A549 (cell line): ENCODE measurements around the gene EHD2.

Experiments
- FOSL2 ChIP-seq, 2 experiments: fragments of 450-650 bp in 1 of 2; fragments of >200 bp in 1 of 2; sonication (Bioruptor Twin) in 1 of 2; formaldehyde crosslinking; IDR thresholded peaks; 2 replicates each; pipeline versions ENCODE4 v1.5.0 to v1.6.1; 2016 to 2020; ENCODE audit warnings: mild to moderate bottlenecking in 1 of 2, moderate library complexity in 1 of 2
- HOXA7 ChIP-seq: fragments of 250-450 bp; sonication (Bioruptor Pico); IDR thresholded peaks from 2 replicates; pipeline ENCODE4 v1.5.0; 2020; ENCODE audit warnings: mild to moderate bottlenecking, moderate library complexity
- MAZ ChIP-seq: fragments of 150-350 bp; IDR thresholded peaks from 2 replicates; pipeline ENCODE4 v1.6.1; 2014; ENCODE audit warnings: antibody characterized with exemption, low read depth, low read length, borderline replicate concordance
- MYC ChIP-seq: IDR thresholded peaks from 2 replicates; pipeline ENCODE4 v1.6.1; 2012; ENCODE audit warnings: mild to moderate bottlenecking, inconsistent platforms, low read length, improper control_type of control experiment, borderline replicate concordance
- NFE2L2 ChIP-seq: fragments of 150-350 bp; conservative IDR thresholded peaks from 2 replicates; pipeline ENCODE4 v1.6.1; 2014; ENCODE audit warnings: low read length
- POLR2A ChIP-seq: IDR thresholded peaks from 2 replicates; pipeline ENCODE4 v1.6.1; 2012; ENCODE audit warnings: mild to moderate bottlenecking, low read length
- REST ChIP-seq: fragments of 200-600 bp; sonication (generic); IDR thresholded peaks from 2 replicates; pipeline ENCODE4 v1.6.1; 2016; ENCODE audit warnings: antibody characterized with exemption, mild to moderate bottlenecking, moderate library complexity
- SMC3 ChIP-seq: fragments of >200 bp; sonication (Bioruptor Twin); formaldehyde crosslinking; IDR thresholded peaks from 3 replicates; pipeline ENCODE4 v1.6.1; 2018; ENCODE audit warnings: inconsistent platforms
- TF ChIP-seq, protein P1 (sequence below): fragments of >200 bp; sonication (Bioruptor Twin); formaldehyde crosslinking; IDR thresholded peaks from 3 replicates; pipeline ENCODE4 v1.5.1; 2016
- TF ChIP-seq, protein P2 (sequence below): fragments of >200 bp; sonication (Bioruptor Twin); formaldehyde crosslinking; IDR thresholded peaks from 3 replicates; pipeline ENCODE4 v1.6.1; 2016
- TF ChIP-seq, protein P3 (sequence below): fragments of 450-650 bp; IDR thresholded peaks from 2 replicates; pipeline ENCODE4 v1.6.1; 2014; ENCODE audit warnings: antibody characterized with exemption

DNA sequence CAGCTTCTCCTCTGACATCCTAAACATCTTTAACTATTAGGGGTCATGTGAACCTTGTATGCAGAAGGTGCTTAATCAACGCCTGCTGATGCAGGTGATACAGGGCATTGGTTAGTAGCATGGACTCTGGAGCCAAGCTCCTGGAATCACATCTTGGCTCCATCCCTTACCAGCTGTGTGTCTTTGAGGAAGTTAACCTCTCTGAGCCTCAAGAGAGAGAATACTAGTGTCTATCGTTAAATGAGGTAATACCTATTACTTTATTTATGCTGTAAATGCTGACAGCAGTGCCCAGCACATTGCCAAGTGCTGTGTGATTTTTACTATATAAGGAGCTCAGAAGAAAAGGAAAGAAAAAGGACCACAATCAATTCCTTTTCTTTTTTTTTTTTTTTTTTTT lies 54.1 kb downstream of the EHD2 start:
- TF ChIP-seq, protein P1, sequence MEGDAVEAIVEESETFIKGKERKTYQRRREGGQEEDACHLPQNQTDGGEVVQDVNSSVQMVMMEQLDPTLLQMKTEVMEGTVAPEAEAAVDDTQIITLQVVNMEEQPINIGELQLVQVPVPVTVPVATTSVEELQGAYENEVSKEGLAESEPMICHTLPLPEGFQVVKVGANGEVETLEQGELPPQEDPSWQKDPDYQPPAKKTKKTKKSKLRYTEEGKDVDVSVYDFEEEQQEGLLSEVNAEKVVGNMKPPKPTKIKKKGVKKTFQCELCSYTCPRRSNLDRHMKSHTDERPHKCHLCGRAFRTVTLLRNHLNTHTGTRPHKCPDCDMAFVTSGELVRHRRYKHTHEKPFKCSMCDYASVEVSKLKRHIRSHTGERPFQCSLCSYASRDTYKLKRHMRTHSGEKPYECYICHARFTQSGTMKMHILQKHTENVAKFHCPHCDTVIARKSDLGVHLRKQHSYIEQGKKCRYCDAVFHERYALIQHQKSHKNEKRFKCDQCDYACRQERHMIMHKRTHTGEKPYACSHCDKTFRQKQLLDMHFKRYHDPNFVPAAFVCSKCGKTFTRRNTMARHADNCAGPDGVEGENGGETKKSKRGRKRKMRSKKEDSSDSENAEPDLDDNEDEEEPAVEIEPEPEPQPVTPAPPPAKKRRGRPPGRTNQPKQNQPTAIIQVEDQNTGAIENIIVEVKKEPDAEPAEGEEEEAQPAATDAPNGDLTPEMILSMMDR, result no peak
- TF ChIP-seq FOSL2 (IDR thresholded peaks at IDR 0.05) (no peak), FOSL2 (CRISPR knock-in tag; IDR thresholded peaks at IDR 0.05) (no peak), SMC3 (no peak), POLR2A (no peak), NFE2L2 (no peak), HOXA7 (no peak), MYC (no peak), MAZ (no peak), REST (no peak)
- TF ChIP-seq, protein P2, sequence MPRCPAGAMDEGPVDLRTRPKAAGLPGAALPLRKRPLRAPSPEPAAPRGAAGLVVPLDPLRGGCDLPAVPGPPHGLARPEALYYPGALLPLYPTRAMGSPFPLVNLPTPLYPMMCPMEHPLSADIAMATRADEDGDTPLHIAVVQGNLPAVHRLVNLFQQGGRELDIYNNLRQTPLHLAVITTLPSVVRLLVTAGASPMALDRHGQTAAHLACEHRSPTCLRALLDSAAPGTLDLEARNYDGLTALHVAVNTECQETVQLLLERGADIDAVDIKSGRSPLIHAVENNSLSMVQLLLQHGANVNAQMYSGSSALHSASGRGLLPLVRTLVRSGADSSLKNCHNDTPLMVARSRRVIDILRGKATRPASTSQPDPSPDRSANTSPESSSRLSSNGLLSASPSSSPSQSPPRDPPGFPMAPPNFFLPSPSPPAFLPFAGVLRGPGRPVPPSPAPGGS, result no peak
- TF ChIP-seq, protein P3, sequence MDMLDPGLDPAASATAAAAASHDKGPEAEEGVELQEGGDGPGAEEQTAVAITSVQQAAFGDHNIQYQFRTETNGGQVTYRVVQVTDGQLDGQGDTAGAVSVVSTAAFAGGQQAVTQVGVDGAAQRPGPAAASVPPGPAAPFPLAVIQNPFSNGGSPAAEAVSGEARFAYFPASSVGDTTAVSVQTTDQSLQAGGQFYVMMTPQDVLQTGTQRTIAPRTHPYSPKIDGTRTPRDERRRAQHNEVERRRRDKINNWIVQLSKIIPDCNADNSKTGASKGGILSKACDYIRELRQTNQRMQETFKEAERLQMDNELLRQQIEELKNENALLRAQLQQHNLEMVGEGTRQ, result no peak
